Measurements from ENCODE around the gene KIAA0825.

GRCh38 chr5:94217745-94218144 lies 400.7 kb downstream of the KIAA0825 start:
- TF ChIP-seq CTCF (IDR thresholded peaks at IDR 0.05; ENCODE audit: low read depth, low read length) (no peak), POLR2A (IDR thresholded peaks at IDR 0.05; ENCODE audit: extremely low read depth, insufficient read length) (no peak), MAX (IDR thresholded peaks at IDR 0.05; ENCODE audit: low read depth, low read length) (no peak), MYC (IDR thresholded peaks at IDR 0.05; ENCODE audit: low read depth, low read length) (no peak)
